ENCODE measurements around the gene ABHD6.
"Not testable (repeated sequence)": the region's sequence is repeated elsewhere in the genome, so short reads cannot be mapped to it uniquely, and the experiment has no call there.

The ABHD6 gene

GRCh38 chr3:58237238-58237940, at the start of gene ABHD6:
ABHD6 (plus strand) TSS chr3:58237792; CDS start chr3:58256587, 18,795 bp downstream.
- peak; percentile 74 for DNase-seq (ENCODE audit: low spot score)

GRCh38 chr3:58188173-58188564, 49.4 kb upstream of the ABHD6 start:
- DNase-seq (ENCODE audit: low spot score), result no peak

- DNase-seq (ENCODE audit: low spot score), result no peak
Measured at GRCh38 chr3:58188921-58189451, 48.6 kb upstream of the ABHD6 start.

- no peak for DNase-seq (ENCODE audit: low spot score)
Measured at GRCh38 chr3:58189691-58190090, 47.9 kb upstream of the ABHD6 start.

GRCh38 chr3:58190291-58190690, 47.3 kb upstream of the ABHD6 start:
- DNase-seq (ENCODE audit: low spot score), result no peak

- no peak for DNase-seq (ENCODE audit: low spot score)
Measured at GRCh38 chr3:58190882-58191281, 46.7 kb upstream of the ABHD6 start.

- DNase-seq (ENCODE audit: low spot score), result no peak
Measured at GRCh38 chr3:58191361-58191991, 46.1 kb upstream of the ABHD6 start.

- no peak for DNase-seq (ENCODE audit: low spot score)
Measured at GRCh38 chr3:58192069-58192468, 45.5 kb upstream of the ABHD6 start.

- DNase-seq (ENCODE audit: low spot score), result no peak
Measured at GRCh38 chr3:58193682-58194407, 43.7 kb upstream of the ABHD6 start.

GRCh38 chr3:58197588-58197987, 40.0 kb upstream of the ABHD6 start:
- no peak for DNase-seq (ENCODE audit: low spot score)

GRCh38 chr3:58198362-58198761, 39.2 kb upstream of the ABHD6 start:
- no peak for DNase-seq (ENCODE audit: low spot score)

- no peak for DNase-seq (ENCODE audit: low spot score)
Measured at GRCh38 chr3:58198804-58199203, 38.8 kb upstream of the ABHD6 start.

- DNase-seq (ENCODE audit: low spot score), result no peak
Measured at GRCh38 chr3:58200121-58200709, 37.4 kb upstream of the ABHD6 start.

GRCh38 chr3:58200846-58201355, 36.7 kb upstream of the ABHD6 start:
- no peak for DNase-seq (ENCODE audit: low spot score)

- DNase-seq (ENCODE audit: low spot score), result not testable (repeated sequence)
Measured at GRCh38 chr3:58201451-58201850, 36.1 kb upstream of the ABHD6 start.

- DNase-seq (ENCODE audit: low spot score), result no peak
Measured at GRCh38 chr3:58202917-58203360, 34.7 kb upstream of the ABHD6 start.

- no peak for DNase-seq (ENCODE audit: low spot score)
Measured at GRCh38 chr3:58203541-58203940, 34.1 kb upstream of the ABHD6 start.

- no peak for DNase-seq (ENCODE audit: low spot score)
Measured at GRCh38 chr3:58204720-58205119, 32.9 kb upstream of the ABHD6 start.

GRCh38 chr3:58205981-58206380, 31.6 kb upstream of the ABHD6 start:
- no peak for DNase-seq (ENCODE audit: low spot score)

- no peak for DNase-seq (ENCODE audit: low spot score)
Measured at GRCh38 chr3:58206406-58207011, 31.1 kb upstream of the ABHD6 start.

- no peak for DNase-seq (ENCODE audit: low spot score)
Measured at GRCh38 chr3:58207954-58208353, 29.6 kb upstream of the ABHD6 start.

- DNase-seq (ENCODE audit: low spot score), result no peak
Measured at GRCh38 chr3:58209933-58210332, 27.7 kb upstream of the ABHD6 start.

Data from SW480 (cell line).